ENCODE results near the gene ABHD16A.

ABHD16A gene

GRCh38 chr6:31661262-31662123 is 41.6 kb downstream of the ABHD16A start:
- peak overlapping the region; percentile 77 for H3K9ac ChIP-seq (ENCODE audit: low read length)
- no peak overlapping the region for H3K4ac ChIP-seq (ENCODE audit: low read depth, low read length)
- WGBS (ENCODE audit: extremely low coverage, insufficient coverage, low lambda C conversion rate) = no CpG with 5 or more reads among the region's 12 CpGs
- no peak overlapping the region for H2BK15ac ChIP-seq (replicated peaks; ENCODE audit: low read depth)
- no peak overlapping the region for H3K23ac ChIP-seq (ENCODE audit: low read length)
- H3K79me1 ChIP-seq (ENCODE audit: low read length) = peaks cover 29% of the 10 kb centered on the region
- no peak overlapping the region for H4K5ac ChIP-seq (ENCODE audit: low read length)
- no peak overlapping the region for H2BK5ac ChIP-seq (ENCODE audit: low read length)
- H3K36me3 ChIP-seq (ENCODE audit: control insufficient read depth, insufficient read depth, low read length) = no peaks in the 10 kb centered on the region
- H3K27ac ChIP-seq (ENCODE audit: low read depth, low read length) = peak overlapping the region; percentile 53
- no peak overlapping the region for H3K18ac ChIP-seq (ENCODE audit: low read length)
- peaks cover 35% of the 10 kb centered on the region for H3K79me2 ChIP-seq (ENCODE audit: control insufficient read depth, insufficient read depth, low read length)
- H3K27me3 ChIP-seq (ENCODE audit: insufficient read depth, low read length, poor library complexity) = no peaks in the 10 kb centered on the region
- H2AK5ac ChIP-seq (ENCODE audit: low read length) = no peak overlapping the region
- H3K4me1 ChIP-seq (ENCODE audit: control insufficient read depth, low read depth, low read length) = peaks cover 8% of the 10 kb centered on the region
- no peak for DNase-seq
- H3K4me3 ChIP-seq (ENCODE audit: low read length) = no peak overlapping the region
- no peak overlapping the region for H2BK120ac ChIP-seq (ENCODE audit: low read depth, low read length)
- no peak overlapping the region for H3K4me2 ChIP-seq (ENCODE audit: low read length)
- H3K56ac ChIP-seq (ENCODE audit: low read length) = peak overlapping the region; percentile 84
- H4K8ac ChIP-seq (ENCODE audit: low read depth, low read length) = no peak overlapping the region

DNA sequence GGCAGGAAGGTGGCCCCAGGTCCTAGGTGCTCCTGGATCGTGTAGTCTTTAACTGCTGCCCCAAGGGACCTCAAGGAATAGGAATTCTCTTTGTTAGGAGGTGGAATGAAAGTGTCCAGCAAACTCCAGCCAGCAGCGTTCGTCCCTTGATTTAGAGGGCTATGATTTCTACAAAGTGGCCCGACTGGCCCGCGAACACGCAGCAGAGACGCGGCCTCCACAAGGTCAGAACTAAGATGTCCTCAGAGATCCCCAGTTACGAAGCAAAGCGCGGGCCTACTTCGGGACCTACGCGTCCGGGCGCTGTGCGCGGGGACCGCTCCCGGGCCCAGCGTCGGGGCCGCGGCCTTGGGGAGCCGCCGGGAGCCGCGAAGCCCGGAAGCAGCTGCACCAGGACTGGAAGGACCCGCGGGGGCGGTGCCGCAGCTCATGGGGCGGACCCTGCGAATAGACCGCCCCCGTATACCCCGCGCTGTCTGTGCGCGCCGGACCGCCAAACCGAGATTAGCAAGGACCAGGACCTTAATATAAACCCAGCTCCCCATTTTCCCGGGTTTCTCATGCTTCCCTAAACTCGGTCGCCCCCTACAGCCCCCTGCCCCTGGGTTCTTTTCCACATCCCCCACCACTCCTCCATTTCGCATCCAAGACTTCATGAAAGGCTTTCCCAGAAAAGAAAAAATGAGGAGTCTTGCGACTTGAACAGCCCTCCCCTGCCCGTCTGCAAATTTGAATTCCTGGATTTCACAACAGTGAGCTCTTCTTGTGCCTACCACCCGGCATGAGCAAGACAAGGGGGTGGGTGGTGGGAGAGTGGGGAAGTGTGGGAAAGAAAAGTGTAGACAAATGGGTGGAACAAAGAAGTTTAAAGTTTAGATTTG is 42.5 kb downstream of the ABHD16A start, which contains the start of gene C6orf47:
TSS of gene C6orf47 (minus strand) at position 398 of the 881 bp plus-strand sequence. CDS start 831 bp downstream, outside the sequence.
- Histone ChIP-seq H2BK5ac (ENCODE audit: low read length) (peak within 1 kb of the TSS; percentile 29), H3K4me3 (ENCODE audit: low read length) (peak within 1 kb of the TSS; percentile 65), H3K36me3 (ENCODE audit: control insufficient read depth, insufficient read depth, low read length) (no peaks in the 10 kb centered on the region), H4K5ac (ENCODE audit: low read length) (no peak within 1 kb of the TSS), H3K27ac (ENCODE audit: low read depth, low read length) (peak within 1 kb of the TSS; percentile 53), H3K23ac (ENCODE audit: low read length) (peak within 1 kb of the TSS; percentile 1), H3K4ac (ENCODE audit: low read depth, low read length) (peak within 1 kb of the TSS; percentile 73), H3K9ac (ENCODE audit: low read length) (peak within 1 kb of the TSS; percentile 79), H4K8ac (ENCODE audit: low read depth, low read length) (no peak within 1 kb of the TSS), H2AK5ac (ENCODE audit: low read length) (no peak within 1 kb of the TSS), H2BK15ac (replicated peaks; ENCODE audit: low read depth) (no peak within 1 kb of the TSS), H3K79me2 (ENCODE audit: control insufficient read depth, insufficient read depth, low read length) (peaks cover 30% of the 10 kb centered on the region), H3K56ac (ENCODE audit: low read length) (peak within 1 kb of the TSS; percentile 84), H3K18ac (ENCODE audit: low read length) (peak within 1 kb of the TSS; percentile 42), H3K79me1 (ENCODE audit: low read length) (peaks cover 27% of the 10 kb centered on the region), H3K27me3 (ENCODE audit: insufficient read depth, low read length, poor library complexity) (no peaks in the 10 kb centered on the region), H2BK120ac (ENCODE audit: low read depth, low read length) (no peak within 1 kb of the TSS), H3K4me1 (ENCODE audit: control insufficient read depth, low read depth, low read length) (peaks cover 8% of the 10 kb centered on the region), H3K4me2 (ENCODE audit: low read length) (peak within 1 kb of the TSS; percentile 75)
- DNase-seq = peak; percentile 90
- no CpG with 5 or more reads among the region's 52 CpGs for WGBS (ENCODE audit: extremely low coverage, insufficient coverage, low lambda C conversion rate)

DNA sequence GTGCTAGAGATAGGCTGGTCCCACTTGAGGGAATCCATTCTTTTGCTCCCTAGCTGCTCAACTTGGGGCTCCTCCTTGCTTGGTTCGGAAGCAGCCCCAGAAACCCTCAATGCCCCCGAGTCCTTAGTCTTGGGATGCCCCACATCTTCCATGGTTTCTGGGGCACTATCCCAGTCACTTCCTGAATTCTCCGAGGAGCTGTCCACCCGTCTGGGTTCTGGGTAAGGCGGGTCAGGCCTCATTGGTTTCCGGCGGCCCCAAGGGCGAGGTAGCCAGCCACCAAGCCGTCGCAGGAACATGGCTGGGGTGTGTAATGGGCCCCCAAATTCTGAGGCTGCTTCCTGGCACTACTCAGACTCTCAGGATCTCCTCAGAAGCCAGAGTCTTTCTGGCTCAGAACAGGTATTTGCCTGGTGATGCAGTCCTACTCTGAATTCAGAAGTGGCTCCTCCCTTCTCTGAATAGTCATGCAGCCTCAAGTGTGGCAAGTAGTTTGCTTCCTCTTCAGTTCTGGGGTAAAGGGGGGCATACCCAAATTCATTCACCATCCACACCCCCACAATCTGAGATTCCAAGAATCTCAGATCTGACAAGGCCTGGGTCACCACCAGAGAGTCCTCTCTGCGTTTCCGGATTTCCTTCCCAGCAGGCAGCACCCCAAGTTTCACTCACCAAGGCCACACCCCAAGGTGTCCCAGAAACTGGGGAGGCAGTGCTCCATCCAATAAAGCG is 43.3 kb downstream of the ABHD16A start:
- no peak overlapping the region for H2BK5ac ChIP-seq (ENCODE audit: low read length)

GRCh38 chr6:31658983-31659648 is 44.0 kb downstream of the ABHD16A start:
- no peak overlapping the region for H2BK120ac ChIP-seq (ENCODE audit: low read depth, low read length)
- H3K18ac ChIP-seq (ENCODE audit: low read length) = no peak overlapping the region
- no peak overlapping the region for H3K27ac ChIP-seq (ENCODE audit: low read depth, low read length)
- H3K9ac ChIP-seq (ENCODE audit: low read length) = peak overlapping the region; percentile 79
- H3K79me2 ChIP-seq (ENCODE audit: control insufficient read depth, insufficient read depth, low read length) = peaks cover 26% of the 10 kb centered on the region
- H3K27me3 ChIP-seq (ENCODE audit: insufficient read depth, low read length, poor library complexity) = no peaks in the 10 kb centered on the region
- DNase-seq = no peak
- H3K4me3 ChIP-seq (ENCODE audit: low read length) = no peak overlapping the region
- H3K56ac ChIP-seq (ENCODE audit: low read length) = peak overlapping the region; percentile 61
- H3K4me2 ChIP-seq (ENCODE audit: low read length) = peak overlapping the region; percentile 75
- H3K79me1 ChIP-seq (ENCODE audit: low read length) = peaks cover 23% of the 10 kb centered on the region
- no peak overlapping the region for H4K5ac ChIP-seq (ENCODE audit: low read length)
- no peak overlapping the region for H2AK5ac ChIP-seq (ENCODE audit: low read length)
- no peak overlapping the region for H3K4ac ChIP-seq (ENCODE audit: low read depth, low read length)
- peaks cover 8% of the 10 kb centered on the region for H3K4me1 ChIP-seq (ENCODE audit: control insufficient read depth, low read depth, low read length)
- no peaks in the 10 kb centered on the region for H3K36me3 ChIP-seq (ENCODE audit: control insufficient read depth, insufficient read depth, low read length)
- no CpG with 5 or more reads among the region's 13 CpGs for WGBS (ENCODE audit: extremely low coverage, insufficient coverage, low lambda C conversion rate)
- H3K23ac ChIP-seq (ENCODE audit: low read length) = no peak overlapping the region
- no peak overlapping the region for H4K8ac ChIP-seq (ENCODE audit: low read depth, low read length)
- H2BK15ac ChIP-seq (replicated peaks; ENCODE audit: low read depth) = no peak overlapping the region
- no peak overlapping the region for H2BK5ac ChIP-seq (ENCODE audit: low read length)

More for the DNA sequence above, 43.3 kb downstream of the ABHD16A start:
- H3K56ac ChIP-seq (ENCODE audit: low read length) = peak overlapping the region; percentile 83
- H3K18ac ChIP-seq (ENCODE audit: low read length) = no peak overlapping the region
- peak overlapping the region; percentile 65 for H3K4me3 ChIP-seq (ENCODE audit: low read length)
- no peak overlapping the region for H2AK5ac ChIP-seq (ENCODE audit: low read length)
- peak overlapping the region; percentile 79 for H3K9ac ChIP-seq (ENCODE audit: low read length)
- peaks cover 8% of the 10 kb centered on the region for H3K4me1 ChIP-seq (ENCODE audit: control insufficient read depth, low read depth, low read length)
- H3K27me3 ChIP-seq (ENCODE audit: insufficient read depth, low read length, poor library complexity) = no peaks in the 10 kb centered on the region
- peaks cover 27% of the 10 kb centered on the region for H3K79me1 ChIP-seq (ENCODE audit: low read length)
- peaks cover 30% of the 10 kb centered on the region for H3K79me2 ChIP-seq (ENCODE audit: control insufficient read depth, insufficient read depth, low read length)
- H4K5ac ChIP-seq (ENCODE audit: low read length) = no peak overlapping the region
- no peak overlapping the region for H2BK120ac ChIP-seq (ENCODE audit: low read depth, low read length)
- peak overlapping the region; percentile 73 for H3K4ac ChIP-seq (ENCODE audit: low read depth, low read length)
- no peaks in the 10 kb centered on the region for H3K36me3 ChIP-seq (ENCODE audit: control insufficient read depth, insufficient read depth, low read length)
- H3K23ac ChIP-seq (ENCODE audit: low read length) = no peak overlapping the region
- H2BK15ac ChIP-seq (replicated peaks; ENCODE audit: low read depth) = no peak overlapping the region
- no peak for DNase-seq
- no peak overlapping the region for H3K27ac ChIP-seq (ENCODE audit: low read depth, low read length)
- WGBS (ENCODE audit: extremely low coverage, insufficient coverage, low lambda C conversion rate) = no CpG with 5 or more reads among the region's 13 CpGs
- peak overlapping the region; percentile 75 for H3K4me2 ChIP-seq (ENCODE audit: low read length)
- H4K8ac ChIP-seq (ENCODE audit: low read depth, low read length) = no peak overlapping the region

- no peaks in the 10 kb centered on the region for H3K27me3 ChIP-seq (ENCODE audit: insufficient read depth, low read length, poor library complexity)
- H3K36me3 ChIP-seq (ENCODE audit: control insufficient read depth, insufficient read depth, low read length) = no peaks in the 10 kb centered on the region
- H4K8ac ChIP-seq (ENCODE audit: low read depth, low read length) = no peak overlapping the region
- H2AK5ac ChIP-seq (ENCODE audit: low read length) = no peak overlapping the region
- no peak overlapping the region for H3K4me3 ChIP-seq (ENCODE audit: low read length)
- H3K23ac ChIP-seq (ENCODE audit: low read length) = no peak overlapping the region
- H3K79me1 ChIP-seq (ENCODE audit: low read length) = peaks cover 18% of the 10 kb centered on the region
- H3K4ac ChIP-seq (ENCODE audit: low read depth, low read length) = no peak overlapping the region
- DNase-seq = no peak
- H2BK5ac ChIP-seq (ENCODE audit: low read length) = no peak overlapping the region
- no peak overlapping the region for H4K5ac ChIP-seq (ENCODE audit: low read length)
- no peak overlapping the region for H3K27ac ChIP-seq (ENCODE audit: low read depth, low read length)
- H3K18ac ChIP-seq (ENCODE audit: low read length) = no peak overlapping the region
- no peak overlapping the region for H3K9ac ChIP-seq (ENCODE audit: low read length)
- peaks cover 17% of the 10 kb centered on the region for H3K79me2 ChIP-seq (ENCODE audit: control insufficient read depth, insufficient read depth, low read length)
- no peak overlapping the region for H2BK120ac ChIP-seq (ENCODE audit: low read depth, low read length)
- no peak overlapping the region for H2BK15ac ChIP-seq (replicated peaks; ENCODE audit: low read depth)
- WGBS (ENCODE audit: extremely low coverage, insufficient coverage, low lambda C conversion rate) = no CpG with 5 or more reads among the region's 4 CpGs
- peaks cover 3% of the 10 kb centered on the region for H3K4me1 ChIP-seq (ENCODE audit: control insufficient read depth, low read depth, low read length)
- H3K4me2 ChIP-seq (ENCODE audit: low read length) = no peak overlapping the region
- peak overlapping the region; percentile 17 for H3K56ac ChIP-seq (ENCODE audit: low read length)
These were observed 44.9 kb downstream of the ABHD16A start for GRCh38 chr6:31658158-31658688.
